ENCODE measurements around the gene MPP4. TPM values are rescaled to one million over a fixed set of nuclear protein-coding genes. Genes with fewer than 3 reads are reported as not detected.
"Not testable (repeated sequence)": the region's sequence is repeated elsewhere in the genome, so short reads cannot be mapped to it uniquely, and the experiment has no call there.

MPP4 gene
- total RNA-seq, 1 experiment from 2014 or later: not detected

- H3K9me3 ChIP-seq (ENCODE audit: control insufficient read depth, insufficient read depth, low read depth, low read length): no peaks in the 10 kb centered on the region
- CTCF ChIA-PET: no interaction called here
- no peaks in the 10 kb centered on the region for H3K4me1 ChIP-seq (ENCODE audit: control insufficient read depth, insufficient read depth, low read length)
- H3K27ac ChIP-seq (ENCODE audit: low read length): no peak overlapping the region
- BruUV-seq (replicated peaks): no TSS peak
- H3K36me3 ChIP-seq (ENCODE audit: control insufficient read depth, insufficient read depth, low read length): no peaks in the 10 kb centered on the region
- intact Hi-C loops (cut with micrococcal nuclease; ENCODE audit: unreplicated experiment) (no loop called here), in situ Hi-C loops (cut with HindIII; ENCODE audit: low pct_unique_long_range_greater_than_20kb, low sequenced_read_pairs) (no loop called here)
- DNase-seq (ENCODE audit: low read depth, low spot score): no peak
- no peak overlapping the region for H3K4me3 ChIP-seq (ENCODE audit: low read depth in 2 of 2, low read length in 2 of 2)
- no peaks in the 10 kb centered on the region for H3K27me3 ChIP-seq (ENCODE audit: control insufficient read depth, insufficient read depth, low read length)
- POLR2A ChIA-PET: no interaction called here
- no peak for TF ChIP-seq TCF7L2 (IDR thresholded peaks at IDR 0.05; ENCODE audit: low read depth, low read length)
- no peak for TF ChIP-seq SIN3A (IDR thresholded peaks at IDR 0.05; ENCODE audit: borderline replicate concordance, insufficient read depth, low read depth, low read length)
- TF ChIP-seq POLR2AphosphoS5 (IDR thresholded peaks at IDR 0.05; ENCODE audit: low read depth, low read length): no peak
- no peak for TF ChIP-seq CTCF (IDR thresholded peaks at IDR 0.05)
- TF ChIP-seq, protein P1, sequence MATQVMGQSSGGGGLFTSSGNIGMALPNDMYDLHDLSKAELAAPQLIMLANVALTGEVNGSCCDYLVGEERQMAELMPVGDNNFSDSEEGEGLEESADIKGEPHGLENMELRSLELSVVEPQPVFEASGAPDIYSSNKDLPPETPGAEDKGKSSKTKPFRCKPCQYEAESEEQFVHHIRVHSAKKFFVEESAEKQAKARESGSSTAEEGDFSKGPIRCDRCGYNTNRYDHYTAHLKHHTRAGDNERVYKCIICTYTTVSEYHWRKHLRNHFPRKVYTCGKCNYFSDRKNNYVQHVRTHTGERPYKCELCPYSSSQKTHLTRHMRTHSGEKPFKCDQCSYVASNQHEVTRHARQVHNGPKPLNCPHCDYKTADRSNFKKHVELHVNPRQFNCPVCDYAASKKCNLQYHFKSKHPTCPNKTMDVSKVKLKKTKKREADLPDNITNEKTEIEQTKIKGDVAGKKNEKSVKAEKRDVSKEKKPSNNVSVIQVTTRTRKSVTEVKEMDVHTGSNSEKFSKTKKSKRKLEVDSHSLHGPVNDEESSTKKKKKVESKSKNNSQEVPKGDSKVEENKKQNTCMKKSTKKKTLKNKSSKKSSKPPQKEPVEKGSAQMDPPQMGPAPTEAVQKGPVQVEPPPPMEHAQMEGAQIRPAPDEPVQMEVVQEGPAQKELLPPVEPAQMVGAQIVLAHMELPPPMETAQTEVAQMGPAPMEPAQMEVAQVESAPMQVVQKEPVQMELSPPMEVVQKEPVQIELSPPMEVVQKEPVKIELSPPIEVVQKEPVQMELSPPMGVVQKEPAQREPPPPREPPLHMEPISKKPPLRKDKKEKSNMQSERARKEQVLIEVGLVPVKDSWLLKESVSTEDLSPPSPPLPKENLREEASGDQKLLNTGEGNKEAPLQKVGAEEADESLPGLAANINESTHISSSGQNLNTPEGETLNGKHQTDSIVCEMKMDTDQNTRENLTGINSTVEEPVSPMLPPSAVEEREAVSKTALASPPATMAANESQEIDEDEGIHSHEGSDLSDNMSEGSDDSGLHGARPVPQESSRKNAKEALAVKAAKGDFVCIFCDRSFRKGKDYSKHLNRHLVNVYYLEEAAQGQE (IDR thresholded peaks at IDR 0.05; ENCODE audit: insufficient read depth in 1 of 2, low read depth in 2 of 2, low read length in 1 of 2): no peak
- ATAC-seq: no peak
Observed at GRCh38 chr2:201674298-201674697, 24.1 kb downstream of the MPP4 start.

GRCh38 chr2:201673546-201673945 lies 24.9 kb downstream of the MPP4 start:
- POLR2A ChIA-PET: no interaction called here
- CTCF ChIA-PET: no interaction called here
- no peak overlapping the region for H3K27ac ChIP-seq (ENCODE audit: low read length)
- intact Hi-C loops (cut with micrococcal nuclease; ENCODE audit: unreplicated experiment) (no loop called here), in situ Hi-C loops (cut with HindIII; ENCODE audit: low pct_unique_long_range_greater_than_20kb, low sequenced_read_pairs) (no loop called here)
- ATAC-seq (no peak), DNase-seq (ENCODE audit: low read depth, low spot score) (no peak)
- H3K4me1 ChIP-seq (ENCODE audit: control insufficient read depth, insufficient read depth, low read length): no peaks in the 10 kb centered on the region
- TF ChIP-seq SIN3A (IDR thresholded peaks at IDR 0.05; ENCODE audit: borderline replicate concordance, insufficient read depth, low read depth, low read length): no peak
- TF ChIP-seq, protein P1 (IDR thresholded peaks at IDR 0.05; ENCODE audit: insufficient read depth in 1 of 2, low read depth in 2 of 2, low read length in 1 of 2): no peak
- TF ChIP-seq TCF7L2 (IDR thresholded peaks at IDR 0.05; ENCODE audit: low read depth, low read length): no peak
- TF ChIP-seq CTCF (IDR thresholded peaks at IDR 0.05): no peak
- no peak for TF ChIP-seq POLR2AphosphoS5 (IDR thresholded peaks at IDR 0.05; ENCODE audit: low read depth, low read length)
- no peaks in the 10 kb centered on the region for H3K27me3 ChIP-seq (ENCODE audit: control insufficient read depth, insufficient read depth, low read length)
- BruUV-seq (replicated peaks): no TSS peak
- no peaks in the 10 kb centered on the region for H3K36me3 ChIP-seq (ENCODE audit: control insufficient read depth, insufficient read depth, low read length)
- no peaks in the 10 kb centered on the region for H3K9me3 ChIP-seq (ENCODE audit: control insufficient read depth, insufficient read depth, low read depth, low read length)
- no peak overlapping the region for H3K4me3 ChIP-seq (ENCODE audit: low read depth in 2 of 2, low read length in 2 of 2)

GRCh38 chr2:201671205-201671604 lies 27.2 kb downstream of the MPP4 start:
- BruUV-seq (replicated peaks); DNase-seq (ENCODE audit: low read depth, low spot score); H3K36me3 ChIP-seq (ENCODE audit: control insufficient read depth, insufficient read depth, low read length); H3K27me3 ChIP-seq (ENCODE audit: control insufficient read depth, insufficient read depth, low read length); intact Hi-C loops (cut with micrococcal nuclease; ENCODE audit: unreplicated experiment); H3K27ac ChIP-seq (ENCODE audit: low read length); H3K4me1 ChIP-seq (ENCODE audit: control insufficient read depth, insufficient read depth, low read length); POLR2A ChIA-PET; in situ Hi-C loops (cut with HindIII; ENCODE audit: low pct_unique_long_range_greater_than_20kb, low sequenced_read_pairs); H3K4me3 ChIP-seq (ENCODE audit: low read depth in 2 of 2, low read length in 2 of 2); H3K9me3 ChIP-seq (ENCODE audit: control insufficient read depth, insufficient read depth, low read depth, low read length); ATAC-seq; CTCF ChIA-PET: not testable (repeated sequence)
